ENCODE measurements around the gene BDNF. TPM values are rescaled to one million over a fixed set of nuclear protein-coding genes. Genes with fewer than 3 reads are reported as not detected.

BDNF gene
- total RNA-seq, 3 donors from 2014 or later, result 0.25 to 0.31 TPM; not detected in 1

GRCh38 chr11:27610946-27611345 lies 89.3 kb downstream of the BDNF start:
- DNase-seq (no peak), ATAC-seq (no peak)
- H3K36me3 ChIP-seq (ENCODE audit: low read depth), result no peaks in the 10 kb centered on the region
- intact Hi-C loops (cut with DNase I, micrococcal nuclease), result no loop called here
- TF ChIP-seq CTCF (IDR thresholded peaks at IDR 0.05), result no peak
- H3K4me1 ChIP-seq (ENCODE audit: low read depth), result no peaks in the 10 kb centered on the region
- no peaks in the 10 kb centered on the region for H3K9me3 ChIP-seq
- no peak overlapping the region for H3K4me3 ChIP-seq

- Histone ChIP-seq H3K9me3 (no peaks in the 10 kb centered on the region), H3K4me3 (no peak overlapping the region), H3K4me1 (ENCODE audit: low read depth) (no peaks in the 10 kb centered on the region), H3K36me3 (ENCODE audit: low read depth) (no peaks in the 10 kb centered on the region)
- ATAC-seq (no peak), DNase-seq (no peak)
- intact Hi-C loops (cut with DNase I, micrococcal nuclease), result no loop called here
- no peak for TF ChIP-seq CTCF (IDR thresholded peaks at IDR 0.05)
These were observed 90.0 kb downstream of the BDNF start for GRCh38 chr11:27610280-27610679.

- H3K36me3 ChIP-seq (ENCODE audit: low read depth), result no peaks in the 10 kb centered on the region
- TF ChIP-seq CTCF (IDR thresholded peaks at IDR 0.05), result no peak
- DNase-seq, result no peak
- no peak overlapping the region for H3K4me3 ChIP-seq
- ATAC-seq, result no peak
- no peaks in the 10 kb centered on the region for H3K4me1 ChIP-seq (ENCODE audit: low read depth)
- H3K9me3 ChIP-seq, result no peaks in the 10 kb centered on the region
- intact Hi-C loops (cut with DNase I, micrococcal nuclease), result no loop called here
These were observed 91.3 kb downstream of the BDNF start for GRCh38 chr11:27608951-27609350.

- H3K4me3 ChIP-seq, result no peak overlapping the region
- ATAC-seq (no peak), DNase-seq (no peak)
- no peaks in the 10 kb centered on the region for H3K9me3 ChIP-seq
- no peaks in the 10 kb centered on the region for H3K4me1 ChIP-seq (ENCODE audit: low read depth)
- TF ChIP-seq CTCF (IDR thresholded peaks at IDR 0.05), result no peak
- intact Hi-C loops (cut with DNase I, micrococcal nuclease), result no loop called here
- no peaks in the 10 kb centered on the region for H3K36me3 ChIP-seq (ENCODE audit: low read depth)
These were observed 94.8 kb downstream of the BDNF start for GRCh38 chr11:27605422-27605821.

Other genes with a start within 250 kb of the BDNF start
- 100 to 1,000 TPM in 2 of 3 donors, 10 to 100 TPM in 1; 81.9 to 185 (median 104) TPM for gene LGR4, start 227.7 kb downstream of the BDNF start, total RNA-seq
- 10 to 100 TPM; 37.8 to 41.2 (median 40.5) TPM for gene LIN7C, start 193.7 kb downstream of the BDNF start, total RNA-seq

Measured in mucosa of descending colon (tissue), 3 donors.